ENCODE measurements around the gene NRCAM. TPM values are rescaled to one million over a fixed set of nuclear protein-coding genes. Genes with fewer than 3 reads are reported as not detected.

The NRCAM gene
- total and polyA plus RNA-seq, 2 donors (not counting 1 experiment from before 2014, with no cell fraction given) = 0.75 to 4.6 TPM

GRCh38 chr7:108308276-108308675, 148.0 kb downstream of the NRCAM start:
- H3K27ac ChIP-seq (ENCODE audit: low read length in 2 of 2) = no peak overlapping the region
- intact Hi-C loops (cut with micrococcal nuclease) = no loop called here
- no peak for ATAC-seq (ENCODE audit: low read depth)
- WGBS (ENCODE audit: insufficient coverage) = no CpG with 5 or more reads among the region's 3 CpGs
- no peak overlapping the region for H3K27ac Mint-ChIP-seq
- no peak overlapping the region for H3K4me3 Mint-ChIP-seq
- DNase-seq = no peak
- CTCF ChIA-PET = no interaction called here
- H3K27me3 Mint-ChIP-seq = no peaks in the 10 kb centered on the region
- no peaks in the 10 kb centered on the region for H3K4me1 ChIP-seq (ENCODE audit: control insufficient read depth in 2 of 2, insufficient read depth in 2 of 2, low read length in 2 of 2)
- H3K4me1 Mint-ChIP-seq = peaks cover 25% of the 10 kb centered on the region
- no peak overlapping the region for H2AFZ ChIP-seq (ENCODE audit: insufficient read depth, low read depth, low read length, poor library complexity, severe bottlenecking)
- H3K9ac ChIP-seq (ENCODE audit: low read length) = no peak overlapping the region
- H3K4me3 ChIP-seq (ENCODE audit: control extremely low read depth in 1 of 5, extremely low read depth in 1 of 5, insufficient read depth in 1 of 5, low read depth in 2 of 5, low read length in 4 of 5) = no peak overlapping the region
- peaks cover 0 to 4% (median 0%) of the 10 kb centered on the region in 4 experiments for H3K27me3 ChIP-seq (replicated peaks in 1 of 4; ENCODE audit: control extremely low read depth in 1 of 4, control insufficient read depth in 3 of 4, insufficient read depth in 4 of 4, low read length in 3 of 4)
- no peaks in the 10 kb centered on the region for H3K79me2 ChIP-seq (ENCODE audit: control insufficient read depth, insufficient read depth, low read length)
- no peaks in the 10 kb centered on the region for H4K20me1 ChIP-seq (ENCODE audit: control insufficient read depth, insufficient read depth, low read length, poor library complexity, severe bottlenecking)
- H3K9me3 ChIP-seq (ENCODE audit: control extremely low read depth in 1 of 3, control insufficient read depth in 2 of 3, insufficient read depth in 1 of 3, low read length in 2 of 3) = no peaks in the 10 kb centered on the region
- H3K36me3 ChIP-seq (replicated peaks in 1 of 2; ENCODE audit: control extremely low read depth in 1 of 2, control insufficient read depth in 1 of 2, extremely low read depth in 1 of 2, insufficient read depth in 2 of 2, low read length in 1 of 2) = no peaks in the 10 kb centered on the region
- POLR2A ChIA-PET = no interaction called here
- H3K9me3 Mint-ChIP-seq (ENCODE audit: insufficient read depth) = no peaks in the 10 kb centered on the region
- TF ChIP-seq CTCF (IDR thresholded peaks at IDR 0.05) = no peak
- TF ChIP-seq EZH2 (IDR thresholded peaks at IDR 0.05; ENCODE audit: borderline replicate concordance, insufficient read depth, low read depth, low read length, poor library complexity, severe bottlenecking) = no peak
- H3K4me2 ChIP-seq (replicated peaks; ENCODE audit: low read depth, low read length, poor library complexity, severe bottlenecking) = no peak overlapping the region

GRCh38 chr7:108307595-108307994, 148.6 kb downstream of the NRCAM start:
- ATAC-seq (ENCODE audit: low read depth) = no peak
- no peaks in the 10 kb centered on the region for H4K20me1 ChIP-seq (ENCODE audit: control insufficient read depth, insufficient read depth, low read length, poor library complexity, severe bottlenecking)
- H3K9me3 ChIP-seq (ENCODE audit: control extremely low read depth in 1 of 3, control insufficient read depth in 2 of 3, insufficient read depth in 1 of 3, low read length in 2 of 3) = no peaks in the 10 kb centered on the region
- Mint-ChIP-seq H3K4me3 (no peak overlapping the region), H3K27me3 (no peaks in the 10 kb centered on the region), H3K4me1 (peaks cover 25% of the 10 kb centered on the region), H3K9me3 (ENCODE audit: insufficient read depth) (no peaks in the 10 kb centered on the region), H3K27ac (no peak overlapping the region)
- peaks cover 0 to 4% (median 0%) of the 10 kb centered on the region in 4 experiments for H3K27me3 ChIP-seq (replicated peaks in 1 of 4; ENCODE audit: control extremely low read depth in 1 of 4, control insufficient read depth in 3 of 4, insufficient read depth in 4 of 4, low read length in 3 of 4)
- WGBS (ENCODE audit: insufficient coverage) = 100% methylated on average over 1 of the region's 2 CpGs
- TF ChIP-seq EZH2 (IDR thresholded peaks at IDR 0.05; ENCODE audit: borderline replicate concordance, insufficient read depth, low read depth, low read length, poor library complexity, severe bottlenecking) (no peak), CTCF (IDR thresholded peaks at IDR 0.05) (no peak)
- ChIA-PET POLR2A (no interaction called here), CTCF (no interaction called here)
- H3K36me3 ChIP-seq (replicated peaks in 1 of 2; ENCODE audit: control extremely low read depth in 1 of 2, control insufficient read depth in 1 of 2, extremely low read depth in 1 of 2, insufficient read depth in 2 of 2, low read length in 1 of 2) = no peaks in the 10 kb centered on the region
- H2AFZ ChIP-seq (ENCODE audit: insufficient read depth, low read depth, low read length, poor library complexity, severe bottlenecking) = no peak overlapping the region
- no peak overlapping the region for H3K4me3 ChIP-seq (ENCODE audit: control extremely low read depth in 1 of 5, extremely low read depth in 1 of 5, insufficient read depth in 1 of 5, low read depth in 2 of 5, low read length in 4 of 5)
- intact Hi-C loops (cut with micrococcal nuclease) = no loop called here
- no peak for DNase-seq
- H3K4me2 ChIP-seq (replicated peaks; ENCODE audit: low read depth, low read length, poor library complexity, severe bottlenecking) = no peak overlapping the region
- H3K4me1 ChIP-seq (ENCODE audit: control insufficient read depth in 2 of 2, insufficient read depth in 2 of 2, low read length in 2 of 2) = no peaks in the 10 kb centered on the region
- H3K79me2 ChIP-seq (ENCODE audit: control insufficient read depth, insufficient read depth, low read length) = no peaks in the 10 kb centered on the region
- H3K9ac ChIP-seq (ENCODE audit: low read length) = no peak overlapping the region
- no peak overlapping the region for H3K27ac ChIP-seq (ENCODE audit: low read length in 2 of 2)

All from B cell (primary cell).